ENCODE measurements around the gene TUBD1.
"Not testable (repeated sequence)": the region's sequence is repeated elsewhere in the genome, so short reads cannot be mapped to it uniquely, and the experiment has no call there.

Gene TUBD1

DNA sequence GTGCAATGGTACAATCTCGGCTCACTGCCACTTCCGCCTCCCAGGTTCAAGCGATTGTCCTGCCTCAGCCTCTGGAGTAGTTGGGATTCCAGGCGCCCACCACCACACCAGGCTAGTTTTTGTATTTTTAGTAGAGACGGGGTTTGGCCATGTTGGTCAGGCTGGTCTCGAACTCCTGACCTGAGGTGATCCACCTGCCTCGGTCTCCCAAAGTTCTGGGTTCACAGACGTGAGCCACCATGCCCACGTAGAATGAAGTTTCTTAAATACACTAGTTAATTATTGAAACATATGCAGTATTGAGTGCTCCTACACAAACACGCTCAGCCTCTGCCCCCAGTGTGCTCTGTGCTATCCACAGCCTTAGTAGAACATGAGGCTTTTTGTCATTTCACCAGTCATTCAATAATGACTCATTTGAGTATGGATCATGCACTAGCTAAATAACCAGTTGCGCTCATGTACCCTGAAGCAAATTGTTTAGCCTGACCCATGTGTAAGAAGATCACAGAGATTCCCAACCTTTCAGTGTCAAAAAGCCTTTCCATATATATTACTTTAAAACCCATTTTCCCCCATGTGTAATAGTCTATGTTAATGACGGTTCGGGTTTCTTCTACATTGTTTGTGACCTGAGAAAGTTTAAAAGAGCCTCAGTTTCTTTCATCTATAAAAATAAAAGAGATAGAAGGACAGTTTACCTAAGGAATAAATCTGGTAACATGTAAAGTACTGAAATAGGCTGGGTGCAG, 49.7 kb downstream of the TUBD1 start:
- DNase-seq: no peak

DNA sequence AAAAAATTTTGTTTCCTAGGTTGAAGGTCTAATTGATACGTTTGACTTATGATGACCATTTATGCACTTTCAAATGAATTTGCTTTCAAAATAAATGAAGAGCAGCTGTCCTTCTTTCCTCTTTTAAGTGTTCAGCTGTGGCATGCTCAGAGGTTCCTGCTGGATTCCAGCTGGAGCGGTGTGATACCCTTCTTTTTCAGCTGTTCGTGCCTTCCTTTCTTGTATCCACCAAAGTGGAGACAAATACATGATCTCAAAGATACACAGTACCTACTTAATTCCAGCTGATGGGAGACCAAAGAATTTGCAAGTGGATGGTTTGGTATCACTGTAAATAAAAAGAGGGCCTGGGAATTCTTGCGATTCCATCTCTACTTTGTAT, 50.9 kb downstream of the TUBD1 start:
- DNase-seq: not testable (repeated sequence)

GRCh38 chr17:59841091-59841881, 51.5 kb downstream of the TUBD1 start:
- DNase-seq: not testable (repeated sequence)

DNA sequence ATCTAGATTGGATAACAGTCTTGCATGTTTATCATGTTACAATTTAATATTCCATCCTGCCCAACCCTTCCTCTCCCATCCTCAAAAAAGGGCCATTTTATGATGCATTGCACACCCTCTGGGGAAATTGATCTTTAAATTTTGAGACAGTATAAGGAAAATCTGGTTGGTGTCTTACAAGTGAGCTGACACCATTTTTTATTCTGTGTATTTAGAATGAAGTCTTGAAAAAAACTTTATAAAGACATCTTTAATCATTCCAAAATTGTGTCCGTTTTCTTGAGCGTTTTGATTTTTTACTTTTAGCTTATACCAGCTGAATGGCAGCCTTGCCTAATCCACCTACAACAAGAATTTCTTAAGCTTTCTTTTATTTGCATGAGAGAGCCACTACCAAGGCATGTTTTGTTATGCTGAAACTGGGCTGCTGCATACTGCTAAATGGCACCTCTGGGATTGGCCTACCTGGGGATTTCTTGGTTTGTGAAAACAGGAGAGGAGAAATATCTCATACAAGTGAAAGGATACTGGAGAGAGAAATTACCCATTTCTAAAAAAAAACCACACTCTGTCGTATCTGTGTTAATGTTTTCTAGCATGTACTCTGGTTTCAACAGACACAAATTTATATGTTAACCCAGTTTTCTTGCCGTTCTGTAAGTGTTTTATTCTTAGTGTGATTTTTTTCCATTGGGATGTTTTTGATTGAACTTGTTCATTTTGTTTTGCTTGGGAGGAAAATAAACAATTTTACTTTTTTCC, 52.2 kb downstream of the TUBD1 start:
- DNase-seq: no peak

DNA sequence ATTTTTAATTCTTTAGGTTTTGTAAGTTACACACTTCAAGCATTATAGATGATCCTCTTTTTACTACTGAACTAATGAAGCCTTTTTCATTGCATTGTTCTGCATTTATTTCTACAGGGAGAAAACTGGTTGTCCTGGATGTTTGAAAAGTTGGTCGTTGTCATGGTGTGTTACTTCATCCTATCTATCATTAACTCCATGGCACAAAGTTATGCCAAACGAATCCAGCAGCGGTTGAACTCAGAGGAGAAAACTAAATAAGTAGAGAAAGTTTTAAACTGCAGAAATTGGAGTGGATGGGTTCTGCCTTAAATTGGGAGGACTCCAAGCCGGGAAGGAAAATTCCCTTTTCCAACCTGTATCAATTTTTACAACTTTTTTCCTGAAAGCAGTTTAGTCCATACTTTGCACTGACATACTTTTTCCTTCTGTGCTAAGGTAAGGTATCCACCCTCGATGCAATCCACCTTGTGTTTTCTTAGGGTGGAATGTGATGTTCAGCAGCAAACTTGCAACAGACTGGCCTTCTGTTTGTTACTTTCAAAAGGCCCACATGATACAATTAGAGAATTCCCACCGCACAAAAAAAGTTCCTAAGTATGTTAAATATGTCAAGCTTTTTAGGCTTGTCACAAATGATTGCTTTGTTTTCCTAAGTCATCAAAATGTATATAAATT, 53.0 kb downstream of the TUBD1 start:
- DNase-seq: no peak

DNA sequence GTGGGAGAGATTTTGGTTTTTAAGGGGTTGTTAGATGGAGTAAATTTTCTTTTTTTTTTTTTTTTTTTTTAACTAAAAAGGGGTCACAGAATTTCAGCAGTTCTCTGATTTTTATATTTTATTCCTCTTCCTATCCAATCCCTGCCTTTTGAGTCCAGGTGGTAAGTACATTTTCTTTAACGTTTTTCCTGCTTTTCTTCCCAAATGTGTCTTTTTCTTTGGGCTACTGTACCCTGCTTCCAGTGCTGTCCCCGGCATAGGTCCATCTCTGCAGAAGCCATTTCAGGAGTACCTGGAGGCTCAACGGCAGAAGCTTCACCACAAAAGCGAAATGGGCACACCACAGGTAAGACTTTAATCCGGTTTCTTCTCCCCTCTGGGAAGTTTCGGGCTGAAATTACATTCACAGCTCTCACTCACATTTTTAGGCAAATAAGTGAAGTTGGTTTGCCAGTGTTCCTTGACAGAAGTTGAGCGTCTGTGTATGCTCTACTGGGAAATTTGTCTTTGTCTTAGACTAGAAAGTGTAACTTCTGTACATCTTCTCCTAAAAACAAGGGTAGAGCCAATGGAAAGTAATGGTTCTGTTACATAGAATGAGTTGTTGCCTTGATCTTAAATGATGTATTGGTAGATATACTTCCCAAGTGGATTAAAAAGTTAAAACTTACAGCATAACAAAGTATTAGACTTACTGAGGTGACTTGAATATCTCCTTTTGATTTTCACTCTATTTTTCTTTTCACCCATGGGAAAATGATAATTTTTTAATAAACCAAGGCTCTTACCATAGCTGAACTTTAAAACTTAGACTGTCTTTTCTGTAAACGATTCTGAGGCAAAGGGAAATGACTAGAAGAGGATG, 54.5 kb downstream of the TUBD1 start:
- DNase-seq: no peak

- peak; percentile 13 for DNase-seq
Observed at GRCh38 chr17:59837308-59838051, 55.3 kb downstream of the TUBD1 start.

- no peak for DNase-seq
Observed at GRCh38 chr17:59832883-59833379, 59.8 kb downstream of the TUBD1 start.

DNA sequence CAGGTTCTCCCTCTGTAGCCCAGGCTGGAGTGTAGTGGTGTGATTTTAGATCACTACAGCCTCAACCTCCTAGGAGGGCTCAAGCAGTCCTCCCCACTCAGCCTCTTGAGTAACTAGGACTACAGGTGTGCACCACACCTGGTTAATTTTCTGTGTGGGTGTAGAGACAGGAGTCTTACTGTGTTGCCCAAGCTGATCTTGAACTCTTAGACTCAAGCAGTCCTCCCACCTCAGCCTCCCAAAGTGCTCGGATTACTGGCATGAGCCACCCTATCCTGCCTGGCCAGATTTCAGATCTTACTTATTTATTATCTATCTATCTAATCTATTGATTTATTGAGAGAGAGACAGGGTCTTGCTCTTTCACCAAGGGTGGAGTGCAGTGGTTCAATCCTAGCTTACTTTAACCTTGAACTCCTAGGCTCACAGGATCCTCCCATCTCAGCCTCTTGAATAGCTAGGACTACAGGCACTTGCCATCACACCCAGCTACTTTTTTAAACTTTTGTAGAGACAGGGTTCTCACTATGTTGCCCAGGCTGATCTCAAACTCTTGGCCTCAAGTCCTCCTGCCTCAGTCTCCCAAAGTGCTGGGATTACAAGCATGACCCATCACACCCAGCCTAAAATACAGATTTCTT, 61.8 kb downstream of the TUBD1 start:
- no peak for DNase-seq

DNA sequence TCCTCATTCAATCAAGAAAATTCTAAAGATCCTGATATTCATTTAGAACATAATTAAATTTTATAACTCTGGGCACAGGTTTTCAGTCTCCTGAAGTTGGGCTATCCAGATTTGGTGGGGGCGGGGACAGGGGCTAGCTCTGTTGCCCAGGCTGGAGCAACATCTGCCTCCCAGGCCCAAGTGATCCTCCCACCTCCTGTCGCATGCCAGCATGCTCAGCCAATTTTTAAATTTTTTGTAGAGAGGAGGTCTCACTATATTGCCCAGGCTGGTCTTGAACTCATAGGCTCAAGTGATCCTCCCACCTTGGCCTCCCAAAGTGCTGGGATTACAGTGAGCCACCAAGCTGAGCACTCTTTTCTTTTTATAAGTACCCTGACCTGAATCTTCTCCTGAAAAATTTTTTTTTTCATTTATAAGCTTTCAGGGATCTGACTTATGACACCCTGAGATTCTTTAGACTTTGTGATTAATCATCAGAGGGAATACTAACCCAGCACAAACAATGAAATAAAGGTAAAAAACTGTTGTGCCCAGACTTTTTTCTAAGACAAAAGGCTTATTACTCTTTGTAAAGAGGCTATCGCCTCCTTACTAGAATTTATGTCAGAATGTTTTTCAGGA, 62.6 kb downstream of the TUBD1 start:
- DNase-seq: no peak

- no peak for DNase-seq
Observed at GRCh38 chr17:59829217-59830006, 63.3 kb downstream of the TUBD1 start.

- DNase-seq: not testable (repeated sequence)
Observed at GRCh38 chr17:59828819-59829216, 63.9 kb downstream of the TUBD1 start.

DNA sequence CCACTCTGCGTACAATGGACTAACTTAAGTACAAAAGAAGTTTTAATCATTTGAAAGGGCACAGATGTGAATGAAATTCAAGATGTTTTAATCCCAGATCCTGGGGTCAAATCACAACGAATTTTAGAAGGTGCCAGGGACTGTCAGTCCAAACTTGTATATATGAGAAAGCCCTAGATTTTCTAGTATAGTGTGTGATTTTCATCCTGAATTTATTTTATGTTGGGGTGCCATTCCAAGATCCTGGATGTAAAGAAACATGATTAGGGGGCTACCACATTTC, 64.3 kb downstream of the TUBD1 start:
- no peak for DNase-seq

- DNase-seq: no peak
Observed at GRCh38 chr17:59827721-59828477, 64.8 kb downstream of the TUBD1 start.

GRCh38 chr17:59826706-59827453, 65.9 kb downstream of the TUBD1 start:
- DNase-seq: no peak

GRCh38 chr17:59825533-59826322, 67.0 kb downstream of the TUBD1 start:
- no peak for DNase-seq

GRCh38 chr17:59815965-59816364, 76.8 kb downstream of the TUBD1 start:
- no peak for DNase-seq
